Activated T-helper 1 cell treated with anti-CD3 and anti-CD28 coated beads, Interleukin-12 subunit alpha, Interleukin-12 subunit beta, Interleukin-2, Interleukin-4 antibody, amounts not matched to agents 30 ng/mL and 10 ng/mL and 1 ng/mL, durations not matched to agents 14 hours and 24 hours and 36 hours (primary cell): ENCODE results near the gene NR6A1. TPM values are rescaled to one million over a fixed set of nuclear protein-coding genes. Genes with fewer than 3 reads are reported as not detected.
"Not testable (repeated sequence)": the region's sequence is repeated elsewhere in the genome, so short reads cannot be mapped to it uniquely, and the experiment has no call there.

Source experiments
- DNase-seq: peaks from one replicate; pipeline ENCODE4 v3.0.0; 2021; ENCODE audit warnings: low spot score
- H3K27ac Mint-ChIP-seq: one replicate; pipeline ENCODE4 v1.8.0; 2021; ENCODE audit warnings: mild to moderate bottlenecking, mixed read lengths
- H3K27me3 Mint-ChIP-seq: one replicate; pipeline ENCODE4 v1.8.0; 2022; ENCODE audit warnings: mild to moderate bottlenecking, moderate library complexity, mixed read lengths; ENCODE audit not compliant: insufficient read depth
- H3K36me3 Mint-ChIP-seq: one replicate; pipeline ENCODE4 v1.8.0; 2021; ENCODE audit warnings: low read depth, mixed read lengths
- H3K4me1 Mint-ChIP-seq: one replicate; pipeline ENCODE4 v1.8.0; 2021; ENCODE audit warnings: low read depth, mixed read lengths
- H3K4me3 Mint-ChIP-seq: one replicate; pipeline ENCODE4 v1.8.0; 2021; ENCODE audit warnings: mild to moderate bottlenecking, moderate library complexity, mixed read lengths
- H3K9me3 Mint-ChIP-seq: one replicate; pipeline ENCODE4 v1.8.0; 2021; ENCODE audit warnings: mixed read lengths
- intact Hi-C: fragments of 100-400 bp; cut with micrococcal nuclease; formaldehyde crosslinking; loops from one replicate; pipeline ENCODE4 v1.15.1; 2024
- total RNA-seq: library from RNA; stranded (reverse); gene quantifications from 2 replicates; pipeline ENCODE4 v1.2.3, GENCODE V29; 2022

Gene NR6A1
- total RNA-seq, 1 donor from 2014 or later: 1.7 TPM

DNA sequence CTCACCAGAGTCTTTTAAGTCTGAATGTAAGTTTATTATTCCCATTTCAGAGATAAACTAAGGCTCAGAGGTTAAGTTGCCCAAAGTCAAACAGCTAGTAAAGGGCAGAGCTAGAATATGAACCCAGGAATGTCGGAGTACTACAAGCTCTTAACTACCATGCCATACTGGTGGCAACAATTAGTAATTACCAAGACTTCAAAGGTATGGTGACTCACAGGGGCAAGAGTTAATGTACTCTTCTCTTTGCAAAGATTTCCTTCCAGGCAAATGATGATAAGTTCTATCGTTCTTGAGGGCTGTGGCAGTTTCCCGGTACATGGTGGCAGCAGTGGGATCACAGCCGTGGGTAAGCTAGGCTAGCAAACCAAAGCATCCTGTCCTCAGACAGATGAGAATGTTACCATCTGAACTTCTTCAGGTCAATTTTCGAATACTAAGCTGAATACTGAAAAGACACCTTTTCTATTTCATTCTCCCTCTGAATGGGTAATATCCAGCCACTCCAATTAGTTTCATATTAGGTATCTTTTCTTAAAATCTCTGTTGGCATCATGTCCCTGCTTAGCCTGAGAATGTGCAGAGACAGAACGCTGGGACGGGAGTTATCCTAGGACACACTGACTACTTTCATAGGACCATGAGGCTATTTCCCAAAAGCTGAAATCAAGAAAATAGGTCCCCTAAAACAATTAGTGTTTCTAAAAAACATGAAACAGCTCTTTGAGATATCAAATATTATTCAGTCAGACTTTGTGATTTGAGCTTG is 147.0 kb downstream of the NR6A1 start:
- intact Hi-C loops: no loop called here
- peaks cover 16% of the 10 kb centered on the region for H3K27me3 Mint-ChIP-seq
- H3K9me3 Mint-ChIP-seq: no peaks in the 10 kb centered on the region
- no peaks in the 10 kb centered on the region for H3K4me1 Mint-ChIP-seq
- DNase-seq: no peak
- H3K4me3 Mint-ChIP-seq: no peak overlapping the region
- no peak overlapping the region for H3K27ac Mint-ChIP-seq
- H3K36me3 Mint-ChIP-seq: no peaks in the 10 kb centered on the region

DNA sequence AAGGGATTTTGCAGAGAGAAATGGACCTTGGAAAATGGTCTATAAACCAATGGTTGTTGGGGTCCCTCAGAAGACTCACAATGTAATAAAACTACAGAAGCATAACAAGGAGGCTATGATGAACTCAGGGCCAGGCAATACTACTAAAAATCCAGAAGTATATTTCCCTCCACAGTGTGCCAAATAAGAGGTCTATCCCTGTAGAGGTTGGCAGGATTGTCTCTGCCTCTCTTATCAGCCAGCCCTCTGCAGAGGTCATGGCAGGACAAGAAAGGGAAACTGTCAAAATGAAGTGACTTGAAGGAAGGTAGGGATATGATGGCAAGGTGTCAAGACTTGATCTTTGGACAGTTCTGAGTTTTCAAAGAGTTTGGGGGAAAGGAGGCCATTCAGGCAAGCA is 148.2 kb downstream of the NR6A1 start:
- DNase-seq: no peak
- H3K9me3 Mint-ChIP-seq: no peaks in the 10 kb centered on the region
- H3K36me3 Mint-ChIP-seq: no peaks in the 10 kb centered on the region
- no peaks in the 10 kb centered on the region for H3K4me1 Mint-ChIP-seq
- H3K27me3 Mint-ChIP-seq: peaks cover 16% of the 10 kb centered on the region
- no peak overlapping the region for H3K4me3 Mint-ChIP-seq
- no peak overlapping the region for H3K27ac Mint-ChIP-seq
- intact Hi-C loops: no loop called here

DNA sequence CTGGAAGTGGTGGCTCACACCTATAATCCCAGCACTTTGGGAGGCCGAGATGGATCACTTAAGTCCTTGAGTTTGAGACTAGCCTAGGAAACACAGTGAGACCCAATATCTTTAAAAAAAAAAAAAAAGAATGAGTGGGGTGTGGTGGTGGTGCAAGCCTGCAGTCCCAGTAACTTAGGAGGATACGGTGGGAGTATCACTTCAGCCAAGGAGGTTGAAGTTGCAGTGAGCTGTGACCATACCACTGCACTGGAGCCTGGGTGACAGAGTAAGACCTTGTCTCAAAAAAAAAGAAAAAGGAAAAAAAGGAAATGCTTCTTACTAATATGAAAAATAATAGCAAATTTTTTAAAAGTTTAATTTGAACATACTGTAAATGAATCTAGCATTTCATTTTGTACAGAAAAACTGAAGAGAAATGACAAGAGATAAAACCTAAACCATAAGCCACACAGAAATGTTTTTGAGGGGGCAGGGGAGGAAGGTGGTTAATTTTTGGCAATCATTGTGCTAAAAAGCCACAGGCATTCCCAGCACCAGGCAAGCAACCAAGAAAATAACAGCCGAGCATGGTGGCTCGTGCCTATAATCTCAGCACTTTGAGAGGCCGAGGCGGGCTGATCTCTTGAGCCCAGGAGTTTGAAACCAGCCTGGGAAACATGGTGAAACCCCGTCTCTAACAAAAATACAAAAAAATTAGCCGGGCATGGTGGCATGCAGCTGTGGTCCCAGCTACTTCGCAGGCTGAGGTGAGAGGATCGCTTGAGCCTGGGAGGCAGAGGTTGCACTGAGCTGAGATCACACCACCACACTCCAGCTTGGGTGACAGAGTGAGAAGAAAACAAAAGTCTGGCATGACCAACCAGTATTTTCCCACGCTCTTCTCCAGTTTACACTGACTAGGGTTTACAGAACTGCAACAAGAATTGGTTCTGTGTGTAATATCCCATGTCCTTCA is 149.5 kb downstream of the NR6A1 start:
- Mint-ChIP-seq H3K36me3 (no peaks in the 10 kb centered on the region), H3K4me1 (no peaks in the 10 kb centered on the region), H3K4me3 (no peak overlapping the region), H3K27ac (no peak overlapping the region), H3K27me3 (peaks cover 16% of the 10 kb centered on the region), H3K9me3 (no peaks in the 10 kb centered on the region)
- no peak for DNase-seq
- intact Hi-C loops: no loop called here

DNA sequence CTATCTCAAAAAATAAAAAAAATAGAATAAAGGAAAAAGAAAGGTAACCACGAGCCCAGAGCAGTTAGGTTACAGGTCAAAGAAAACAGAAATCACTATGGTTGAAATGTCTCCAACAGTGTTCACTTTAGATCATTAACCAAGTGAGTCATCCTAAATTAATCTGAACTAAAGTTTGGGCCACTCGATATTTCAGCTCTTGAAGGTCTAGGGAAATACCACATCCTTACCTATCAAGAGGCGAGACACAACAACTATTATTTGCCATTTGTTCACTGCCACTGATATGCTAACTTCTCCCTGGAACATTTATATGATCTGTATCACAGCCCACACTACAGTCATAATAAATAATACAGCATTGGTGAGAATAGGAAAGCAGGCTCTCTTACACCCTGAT is 152.6 kb downstream of the NR6A1 start:
- Mint-ChIP-seq H3K27me3 (peaks cover 5% of the 10 kb centered on the region), H3K27ac (no peak overlapping the region), H3K36me3 (no peaks in the 10 kb centered on the region), H3K4me3 (no peak overlapping the region), H3K9me3 (no peaks in the 10 kb centered on the region), H3K4me1 (no peaks in the 10 kb centered on the region)
- DNase-seq: no peak
- intact Hi-C loops: no loop called here

DNA sequence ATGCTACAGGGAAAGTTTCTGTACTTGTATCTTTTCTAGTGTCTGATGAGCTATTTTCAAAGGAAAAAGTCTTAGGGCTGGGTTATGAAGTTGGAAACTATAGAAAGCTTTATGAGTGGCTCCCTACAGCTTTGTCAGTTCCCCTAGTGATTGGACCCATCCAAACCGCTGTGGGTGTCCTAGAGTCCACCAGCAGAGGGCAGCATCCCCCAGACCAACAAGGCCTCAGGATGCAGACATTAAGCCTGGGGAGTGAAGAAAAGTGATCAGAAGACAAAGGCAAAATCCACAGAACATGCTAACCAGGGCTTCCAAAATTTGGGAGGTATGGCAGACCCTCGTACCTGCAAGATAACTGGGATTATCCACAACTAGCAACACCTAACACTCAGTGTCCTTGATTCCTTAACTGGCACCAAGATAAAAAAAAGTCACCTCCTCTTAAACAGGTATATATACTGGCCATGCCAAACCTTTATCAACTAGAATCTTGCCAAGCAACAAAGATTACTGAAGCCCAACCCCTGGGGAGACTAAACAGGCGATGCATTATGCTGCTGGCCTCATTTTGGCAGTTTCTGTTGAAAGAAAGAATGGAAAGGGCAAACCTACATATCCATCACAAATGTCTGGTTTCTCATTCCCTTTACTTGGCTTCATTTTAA is 153.5 kb downstream of the NR6A1 start:
- peak; percentile 47 for DNase-seq
- no peaks in the 10 kb centered on the region for H3K4me1 Mint-ChIP-seq
- H3K36me3 Mint-ChIP-seq: no peaks in the 10 kb centered on the region
- peaks cover 2% of the 10 kb centered on the region for H3K27me3 Mint-ChIP-seq
- H3K9me3 Mint-ChIP-seq: no peaks in the 10 kb centered on the region
- intact Hi-C loops: loop anchor here (1.0 to 2.0 kb wide), 4 partner anchors 95 to 236 kb away; partner anchors contain the start of gene WDR38
- H3K27ac Mint-ChIP-seq: peak overlapping the region; percentile 8
- H3K4me3 Mint-ChIP-seq: no peak overlapping the region

DNA sequence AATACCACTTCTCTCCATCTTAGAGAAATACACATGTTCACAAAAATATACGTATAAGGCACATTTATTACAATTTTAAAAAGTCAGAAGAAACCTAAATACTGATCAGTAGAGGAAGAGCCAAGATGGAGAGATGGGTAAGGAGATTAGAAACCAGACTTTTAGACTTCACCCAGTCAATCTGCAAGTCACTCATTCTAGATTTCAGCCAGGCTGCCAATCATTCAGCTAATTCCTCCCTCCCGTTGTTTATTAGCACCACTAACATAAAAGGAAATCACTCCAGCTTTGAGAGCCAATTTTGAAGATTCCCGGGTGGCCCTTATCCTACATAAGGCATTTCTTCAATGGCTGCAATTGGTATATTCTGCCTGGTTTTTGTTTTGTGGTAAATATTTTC is 154.2 kb downstream of the NR6A1 start:
- no peak for DNase-seq
- Mint-ChIP-seq H3K27ac (no peak overlapping the region), H3K27me3 (peaks cover 4% of the 10 kb centered on the region), H3K9me3 (no peaks in the 10 kb centered on the region), H3K36me3 (no peaks in the 10 kb centered on the region), H3K4me3 (no peak overlapping the region), H3K4me1 (no peaks in the 10 kb centered on the region)
- intact Hi-C loops: loop anchor here (1.0 to 2.0 kb wide), 4 partner anchors 95 to 236 kb away; partner anchors contain the start of gene WDR38

DNA sequence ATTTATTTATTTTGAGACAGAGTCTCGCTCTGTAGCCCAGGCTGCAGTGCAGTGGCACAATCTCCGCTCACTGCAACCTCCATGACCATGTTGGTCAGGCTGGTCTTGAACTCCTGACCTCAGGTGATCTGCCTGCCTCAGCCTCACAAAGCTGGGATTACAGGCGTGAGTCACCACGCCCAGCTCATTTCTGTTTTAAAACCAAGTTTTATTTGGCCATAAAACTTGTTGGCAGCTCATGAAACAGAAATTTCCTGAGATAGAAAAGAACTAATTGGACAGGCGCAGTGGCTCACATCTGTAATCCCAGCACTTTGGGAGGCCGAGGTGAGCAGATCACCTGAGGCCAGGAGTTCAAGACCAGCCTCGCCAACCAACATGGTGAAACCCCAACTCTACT is 155.3 kb downstream of the NR6A1 start:
- not testable (repeated sequence) for H3K4me1 Mint-ChIP-seq, H3K27me3 Mint-ChIP-seq, DNase-seq, H3K9me3 Mint-ChIP-seq, H3K4me3 Mint-ChIP-seq, H3K27ac Mint-ChIP-seq, H3K36me3 Mint-ChIP-seq
- intact Hi-C loops: loop anchor here (2.0 kb wide), 2 partner anchors 139 to 147 kb away; no protein-coding TSS in a partner anchor

DNA sequence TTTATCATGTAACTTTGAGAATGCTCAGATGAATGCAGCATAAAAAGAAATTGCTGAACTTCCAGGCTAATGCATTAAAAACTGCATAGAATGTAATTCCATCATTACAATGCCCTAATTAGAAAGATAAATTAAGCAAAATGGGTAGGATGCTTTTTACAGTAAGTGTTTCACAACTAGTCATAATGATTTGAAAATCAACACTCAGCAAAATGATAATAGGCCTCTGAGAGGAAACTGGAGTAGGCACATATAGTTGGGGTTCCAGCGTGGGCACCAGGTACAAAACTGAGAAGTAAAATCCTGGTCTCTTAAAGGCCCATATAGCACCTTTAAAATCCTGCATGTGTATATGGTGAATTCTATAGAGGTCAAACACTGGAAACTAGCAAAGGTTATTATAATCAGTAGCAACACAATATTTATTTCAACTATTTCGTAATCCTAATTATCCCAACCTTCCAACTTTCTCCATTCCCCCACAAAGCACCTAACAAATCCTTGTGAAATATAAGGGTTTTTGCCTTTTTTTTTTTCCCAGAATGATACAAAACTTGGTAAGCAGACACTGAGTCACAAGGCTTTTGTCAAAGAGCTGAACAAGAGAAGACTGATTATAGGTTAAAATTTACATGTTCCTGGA is 155.9 kb downstream of the NR6A1 start:
- intact Hi-C loops: no loop called here
- no peak for DNase-seq

DNA sequence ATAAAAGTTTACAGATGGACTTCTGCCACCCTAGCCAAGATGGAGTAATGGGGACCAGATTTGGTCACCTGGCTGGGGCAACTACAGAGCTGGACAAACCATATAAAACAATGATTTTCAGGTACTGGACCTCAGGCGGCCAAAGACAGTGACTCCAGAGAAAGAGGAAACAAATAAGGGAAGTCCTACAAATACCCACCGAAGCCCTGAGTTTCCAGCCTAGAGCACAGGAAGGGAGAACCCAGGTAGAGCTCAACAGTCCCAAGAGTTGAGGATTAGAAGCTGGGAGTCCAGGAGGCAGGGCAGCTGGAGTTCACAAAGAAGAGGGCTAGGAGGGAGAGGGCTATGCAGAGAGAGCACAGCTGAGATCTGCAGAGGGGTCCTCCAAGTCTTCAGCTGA is 157.3 kb downstream of the NR6A1 start:
- Mint-ChIP-seq H3K27me3 (peaks cover 8% of the 10 kb centered on the region), H3K4me3 (no peak overlapping the region), H3K36me3 (no peaks in the 10 kb centered on the region), H3K27ac (no peak overlapping the region), H3K4me1 (no peaks in the 10 kb centered on the region), H3K9me3 (no peaks in the 10 kb centered on the region)
- intact Hi-C loops: no loop called here
- no peak for DNase-seq

More for the DNA sequence above, 155.9 kb downstream of the NR6A1 start:
- no peak overlapping the region for H3K27ac Mint-ChIP-seq
- no peak overlapping the region for H3K4me3 Mint-ChIP-seq
- peaks cover 8% of the 10 kb centered on the region for H3K27me3 Mint-ChIP-seq
- H3K9me3 Mint-ChIP-seq: no peaks in the 10 kb centered on the region
- no peaks in the 10 kb centered on the region for H3K4me1 Mint-ChIP-seq
- H3K36me3 Mint-ChIP-seq: no peaks in the 10 kb centered on the region

DNA sequence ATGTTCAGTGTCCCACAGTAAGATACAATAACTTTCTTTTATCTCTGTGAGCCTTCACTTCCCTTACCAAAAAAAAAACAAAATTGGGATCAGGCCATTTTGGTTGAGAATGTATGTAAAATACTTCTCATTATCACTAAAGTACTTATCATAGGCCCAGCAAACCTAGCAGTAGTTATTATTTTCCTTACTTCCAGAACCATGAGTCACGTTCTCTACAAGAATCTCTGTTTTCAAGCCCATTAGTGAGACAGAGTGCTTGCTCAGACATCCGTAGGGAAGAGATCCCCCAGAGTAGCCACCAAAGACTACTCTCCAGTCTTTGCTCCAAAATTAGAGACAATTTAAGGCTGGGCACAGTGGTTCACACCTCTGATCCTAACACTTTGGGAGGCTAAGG is 160.0 kb downstream of the NR6A1 start:
- H3K27me3 Mint-ChIP-seq: peaks cover 10% of the 10 kb centered on the region
- no peaks in the 10 kb centered on the region for H3K4me1 Mint-ChIP-seq
- no peak for DNase-seq
- intact Hi-C loops: no loop called here
- H3K4me3 Mint-ChIP-seq: no peak overlapping the region
- H3K36me3 Mint-ChIP-seq: no peaks in the 10 kb centered on the region
- no peak overlapping the region for H3K27ac Mint-ChIP-seq
- H3K9me3 Mint-ChIP-seq: no peaks in the 10 kb centered on the region

DNA sequence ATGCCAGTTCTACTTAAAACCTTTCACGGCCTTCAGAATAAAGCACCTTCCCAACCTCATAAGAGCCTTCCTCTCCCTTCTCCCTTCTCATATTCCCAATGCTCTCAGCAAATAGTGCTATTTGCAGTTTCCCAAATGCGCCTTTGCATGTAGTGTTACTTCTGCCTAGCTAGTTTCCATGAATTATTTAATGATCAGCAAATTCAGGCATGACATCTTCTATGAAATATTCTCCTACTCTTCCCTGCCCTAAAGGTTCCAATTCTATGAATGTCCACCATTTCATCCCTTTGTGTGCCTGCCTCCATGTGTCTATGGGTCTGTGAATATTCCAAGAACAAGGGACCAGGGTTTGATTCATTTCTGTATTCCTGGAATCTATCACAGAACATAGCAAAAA is 165.1 kb downstream of the NR6A1 start:
- Mint-ChIP-seq H3K27ac (no peak overlapping the region), H3K4me3 (no peak overlapping the region), H3K27me3 (peaks cover 9% of the 10 kb centered on the region), H3K9me3 (no peaks in the 10 kb centered on the region), H3K4me1 (no peaks in the 10 kb centered on the region), H3K36me3 (no peaks in the 10 kb centered on the region)
- no peak for DNase-seq
- intact Hi-C loops: no loop called here

DNA sequence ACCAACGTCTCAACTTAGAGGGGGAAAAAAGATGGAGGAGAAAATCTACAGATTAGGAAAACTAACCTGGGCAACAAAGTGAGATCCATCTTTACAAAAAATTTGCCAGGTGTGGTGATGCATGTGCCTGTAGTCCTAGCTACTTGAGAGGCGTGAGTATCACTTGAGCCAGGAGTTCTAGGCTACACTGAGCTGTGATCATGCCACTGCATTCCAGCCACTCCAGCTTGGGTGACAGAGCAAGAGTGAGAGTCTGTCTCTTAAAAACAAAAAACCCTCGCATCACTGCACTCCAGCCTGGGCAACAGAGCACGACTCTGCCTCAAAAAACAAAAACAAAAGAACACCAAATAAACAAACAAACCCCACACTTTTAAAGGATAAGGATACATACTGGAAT is 165.9 kb downstream of the NR6A1 start:
- no peak for DNase-seq
- intact Hi-C loops: no loop called here
- Mint-ChIP-seq H3K4me1 (no peaks in the 10 kb centered on the region), H3K27me3 (peaks cover 6% of the 10 kb centered on the region), H3K36me3 (no peaks in the 10 kb centered on the region), H3K27ac (no peak overlapping the region), H3K4me3 (no peak overlapping the region), H3K9me3 (no peaks in the 10 kb centered on the region)
